Measurements from ENCODE around the gene KRTAP5-2. TPM values are rescaled to one million over a fixed set of nuclear protein-coding genes. Genes with fewer than 3 reads are reported as not detected.
"Not testable (repeated sequence)": the region's sequence is repeated elsewhere in the genome, so short reads cannot be mapped to it uniquely, and the experiment has no call there.

Gene KRTAP5-2
- total RNA-seq, 1 donor from 2014 or later: not detected

- no peak for ATAC-seq
- Histone ChIP-seq H3K36me3 (no peaks in the 10 kb centered on the region), H3K9me3 (no peaks in the 10 kb centered on the region), H3K27ac (no peak overlapping the region), H3K27me3 (ENCODE audit: low read depth) (no peaks in the 10 kb centered on the region), H3K4me1 (peaks cover 17% of the 10 kb centered on the region), H3K4me3 (no peak overlapping the region)
- no peak for TF ChIP-seq CTCF (IDR thresholded peaks at IDR 0.05)
- no peak for DNase-seq
- intact Hi-C loops (cut with DNase I): no loop called here
Observed at GRCh38 chr11:1586699-1587098, 11.4 kb downstream of the KRTAP5-2 start.

- H3K27ac ChIP-seq; DNase-seq; H3K27me3 ChIP-seq (ENCODE audit: low read depth); H3K36me3 ChIP-seq; H3K4me3 ChIP-seq; H3K9me3 ChIP-seq; intact Hi-C loops (cut with DNase I); ATAC-seq: not testable (repeated sequence)
- H3K4me1 ChIP-seq: peaks cover 14% of the 10 kb centered on the region
Observed at GRCh38 chr11:1584661-1585370, 13.3 kb downstream of the KRTAP5-2 start, which contains the start of gene KRTAP5-1. KRTAP5-1 (minus strand) TSS chr11:1585283; CDS start chr11:1585249, 34 bp downstream.

GRCh38 chr11:1582909-1583308 lies 15.2 kb downstream of the KRTAP5-2 start:
- intact Hi-C loops (cut with DNase I); H3K9me3 ChIP-seq; H3K27me3 ChIP-seq (ENCODE audit: low read depth); H3K36me3 ChIP-seq; DNase-seq; H3K4me1 ChIP-seq; H3K27ac ChIP-seq; ATAC-seq; H3K4me3 ChIP-seq: not testable (repeated sequence)

- Histone ChIP-seq H3K9me3 (no peaks in the 10 kb centered on the region), H3K36me3 (no peaks in the 10 kb centered on the region), H3K27ac (no peak overlapping the region), H3K4me1 (no peaks in the 10 kb centered on the region), H3K4me3 (no peak overlapping the region), H3K27me3 (ENCODE audit: low read depth) (no peaks in the 10 kb centered on the region)
- DNase-seq (no peak), ATAC-seq (no peak)
- intact Hi-C loops (cut with DNase I): no loop called here
- no peak for TF ChIP-seq CTCF (IDR thresholded peaks at IDR 0.05)
Observed at GRCh38 chr11:1581976-1582375, 16.1 kb downstream of the KRTAP5-2 start.

- no peaks in the 10 kb centered on the region for H3K36me3 ChIP-seq
- no peak overlapping the region for H3K4me3 ChIP-seq
- H3K27me3 ChIP-seq (ENCODE audit: low read depth): peaks cover 4% of the 10 kb centered on the region
- H3K4me1 ChIP-seq: peaks cover 17% of the 10 kb centered on the region
- intact Hi-C loops (cut with DNase I): no loop called here
- H3K9me3 ChIP-seq: no peaks in the 10 kb centered on the region
- TF ChIP-seq CTCF (IDR thresholded peaks at IDR 0.05): no peak
- no peak overlapping the region for H3K27ac ChIP-seq
- no peak for ATAC-seq
- DNase-seq: no peak
Observed at GRCh38 chr11:1576825-1577224, 21.3 kb downstream of the KRTAP5-2 start.

GRCh38 chr11:1575756-1576155 lies 22.3 kb downstream of the KRTAP5-2 start:
- H3K27me3 ChIP-seq (ENCODE audit: low read depth); H3K9me3 ChIP-seq; intact Hi-C loops (cut with DNase I); ATAC-seq; H3K4me3 ChIP-seq; H3K36me3 ChIP-seq; DNase-seq; H3K27ac ChIP-seq: not testable (repeated sequence)
- H3K4me1 ChIP-seq: peaks cover 24% of the 10 kb centered on the region

- peaks cover 7% of the 10 kb centered on the region for H3K27me3 ChIP-seq (ENCODE audit: low read depth)
- intact Hi-C loops (cut with DNase I): no loop called here
- ATAC-seq (no peak), DNase-seq (no peak)
- no peaks in the 10 kb centered on the region for H3K9me3 ChIP-seq
- no peak overlapping the region for H3K27ac ChIP-seq
- no peaks in the 10 kb centered on the region for H3K36me3 ChIP-seq
- H3K4me1 ChIP-seq: peaks cover 32% of the 10 kb centered on the region
- no peak for TF ChIP-seq CTCF (IDR thresholded peaks at IDR 0.05)
- no peak overlapping the region for H3K4me3 ChIP-seq
Observed at GRCh38 chr11:1574933-1575242, 23.2 kb downstream of the KRTAP5-2 start.

Data from lower lobe of right lung (tissue), 2 donors.